Tibial nerve (tissue), 4 donors: Measurements from ENCODE around the gene CFL1. TPM values are rescaled to one million over a fixed set of nuclear protein-coding genes. Genes with fewer than 3 reads are reported as not detected.

ENCODE experiments used
- DNase-seq, 2 donors: peaks; one replicate each; pipeline ENCODE4 v3.0.0-alpha.2; 2019; ENCODE audit warnings: low spot score in 2 of 2
- H3K27ac ChIP-seq, 4 donors: fragments of 200-600 bp; sonication (generic) in 3 of 4; one replicate each; pipeline ENCODE4 v1.5.1; 2017 to 2019; ENCODE audit warnings: mild to moderate bottlenecking in 1 of 4
- H3K27me3 ChIP-seq, 2 donors: fragments of 200-600 bp; sonication (generic) in 1 of 2; one replicate each; pipeline versions ENCODE4 v1.5.1 to v1.6.0; 2017 to 2019
- H3K36me3 ChIP-seq, 3 donors: fragments of 200-600 bp; sonication (generic); one replicate each; pipeline ENCODE4 v1.5.1; 2018 to 2019
- H3K4me1 ChIP-seq, 4 donors: fragments of 200-600 bp; sonication (generic) in 3 of 4; one replicate each; pipeline ENCODE4 v1.5.1; 2017 to 2019
- H3K4me3 ChIP-seq, 4 donors: fragments of 200-600 bp; sonication (generic) in 3 of 4; one replicate each; pipeline ENCODE4 v1.5.1; 2017 to 2019; ENCODE audit warnings: mild to moderate bottlenecking in 1 of 4, moderate library complexity in 1 of 4
- H3K9me3 ChIP-seq, 4 donors: fragments of 200-600 bp; sonication (generic) in 3 of 4; one replicate each; pipeline ENCODE4 v1.5.1; 2017 to 2019
- CTCF ChIP-seq, 5 experiments: fragments of 200-600 bp in 3 of 5; fragments of 450-650 bp in 2 of 5; sonication (generic) in 3 of 5; IDR thresholded peaks; one replicate each; pipeline ENCODE4 v1.5.1; 2016 to 2019; ENCODE audit warnings: antibody characterized with exemption in 5 of 5, mild to moderate bottlenecking in 3 of 5, moderate library complexity in 2 of 5
- EP300 ChIP-seq, 2 donors: sonication (generic); formaldehyde crosslinking; IDR thresholded peaks; one replicate each; pipeline ENCODE4 v1.6.1; 2017; ENCODE audit warnings: antibody characterized with exemption in 2 of 2, mild to moderate bottlenecking in 1 of 2
- POLR2A ChIP-seq, 2 donors: fragments of 450-650 bp; IDR thresholded peaks; one replicate each; pipeline ENCODE4 v1.6.1; 2017; ENCODE audit warnings: antibody characterized with exemption in 2 of 2, mild to moderate bottlenecking in 2 of 2, moderate library complexity in 2 of 2
- WGBS, 2 donors: methylation state at CpG; one replicate each; pipeline ENCODE4 v1.1.5; 2018; 5-methylcytosine and 5-hydroxymethylcytosine counted together
- total RNA-seq, 4 donors: library from RNA; depleted of rRNA; stranded (reverse); fragments of >200 nt; gene quantifications; one replicate each; pipeline ENCODE4 v1.1.0, GENCODE V29; 2016

CFL1 gene
- total RNA-seq, 4 donors from 2014 or later: 461 to 881 (median 580) TPM

GRCh38 chr11:65886826-65887722 lies 29.1 kb upstream of the CFL1 start:
- Histone ChIP-seq H3K36me3 (peaks cover 0 to 49% (median 0%) of the 10 kb centered on the region in 3 donors), H3K4me3 (peak overlapping the region in 2 of 4 donors; percentile 67 to 93), H3K27me3 (no peaks in the 10 kb centered on the region), H3K9me3 (no peaks in the 10 kb centered on the region), H3K27ac (peak overlapping the region in 3 of 4 donors; percentile 92 to 99 (median 98)), H3K4me1 (peaks cover 0 to 55% (median 32%) of the 10 kb centered on the region in 4 donors)
- WGBS, 2 donors: 76 to 77% methylated on average over 14 of the region's 14 CpGs
- TF ChIP-seq POLR2A (IDR thresholded peaks at IDR 0.05): no peak
- no peak for TF ChIP-seq CTCF (IDR thresholded peaks at IDR 0.05)
- TF ChIP-seq EP300 (IDR thresholded peaks at IDR 0.05): no peak
- DNase-seq: no peak

GRCh38 chr11:65885808-65886536 lies 28.0 kb upstream of the CFL1 start:
- Histone ChIP-seq H3K4me3 (no peak overlapping the region), H3K36me3 (peaks cover 0 to 56% (median 0%) of the 10 kb centered on the region in 3 donors), H3K27me3 (no peaks in the 10 kb centered on the region), H3K27ac (no peak overlapping the region), H3K4me1 (peaks cover 0 to 44% (median 23%) of the 10 kb centered on the region in 4 donors), H3K9me3 (no peaks in the 10 kb centered on the region)
- TF ChIP-seq EP300 (IDR thresholded peaks at IDR 0.05) (no peak), POLR2A (IDR thresholded peaks at IDR 0.05) (no peak), CTCF (IDR thresholded peaks at IDR 0.05) (no peak)
- WGBS, 2 donors: 89 to 92% methylated on average over 11 to 12 of the region's 12 CpGs
- no peak for DNase-seq

DNA sequence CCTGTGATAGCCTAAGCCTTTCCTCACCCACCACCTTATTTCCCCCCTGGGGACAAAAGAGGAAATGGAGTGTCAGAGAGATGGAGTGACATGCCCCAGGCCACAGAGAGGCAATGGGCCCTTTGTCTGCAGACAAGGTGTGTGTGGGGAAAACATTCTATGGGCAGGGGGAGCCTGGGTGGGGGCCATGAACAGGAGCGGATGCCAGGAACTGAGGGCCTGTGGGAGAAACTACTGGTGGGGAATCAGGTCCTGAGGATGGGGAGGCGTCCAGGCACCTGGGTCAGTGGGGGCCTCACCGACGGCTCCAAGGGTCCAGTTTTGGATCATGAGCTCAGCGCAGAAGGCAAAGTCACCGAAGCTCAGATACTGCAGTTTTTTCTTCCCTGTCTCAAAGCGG lies 27.3 kb upstream of the CFL1 start:
- WGBS, 2 donors: 86 to 88% methylated on average over 7 of the region's 7 CpGs
- no peaks in the 10 kb centered on the region for H3K9me3 ChIP-seq
- H3K27me3 ChIP-seq: no peaks in the 10 kb centered on the region
- no peak for TF ChIP-seq EP300 (IDR thresholded peaks at IDR 0.05)
- TF ChIP-seq POLR2A (IDR thresholded peaks at IDR 0.05): no peak
- no peak for TF ChIP-seq CTCF (IDR thresholded peaks at IDR 0.05)
- peaks cover 0 to 42% (median 23%) of the 10 kb centered on the region in 4 donors for H3K4me1 ChIP-seq
- no peak overlapping the region for H3K4me3 ChIP-seq
- no peak for DNase-seq
- peaks cover 0 to 56% (median 0%) of the 10 kb centered on the region in 3 donors for H3K36me3 ChIP-seq
- H3K27ac ChIP-seq: peak overlapping the region in 2 of 4 donors; percentile 43 to 57

DNA sequence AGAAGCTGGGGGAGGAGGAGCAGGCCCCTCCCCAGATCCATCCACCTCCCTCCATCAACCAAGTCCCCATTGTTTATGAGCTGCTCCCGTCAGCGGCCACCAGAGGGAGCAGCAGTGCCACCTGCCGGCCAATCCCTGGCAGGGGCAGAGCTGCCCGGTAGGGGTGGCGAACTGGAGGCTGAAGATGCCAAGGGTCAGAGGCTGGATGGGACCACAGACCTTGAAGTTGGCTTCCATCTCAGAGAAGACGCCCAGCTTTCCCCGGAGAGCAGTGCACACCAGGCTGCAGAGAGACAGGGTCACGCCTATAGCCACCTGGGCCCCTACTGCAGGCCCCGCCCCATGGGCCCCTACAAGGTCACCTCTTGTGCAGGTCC lies 26.7 kb upstream of the CFL1 start:
- no peak overlapping the region for H3K4me3 ChIP-seq
- WGBS, 2 donors: 10 to 24% methylated on average over 6 to 7 of the region's 9 CpGs
- DNase-seq: peak; percentile 58 to 63
- H3K27ac ChIP-seq: peak overlapping the region in 3 of 4 donors; percentile 38 to 57 (median 43)
- H3K4me1 ChIP-seq: peaks cover 0 to 36% (median 17%) of the 10 kb centered on the region in 4 donors
- H3K27me3 ChIP-seq: no peaks in the 10 kb centered on the region
- peak; percentile 97 to 99 (median 99) for TF ChIP-seq CTCF (IDR thresholded peaks at IDR 0.05)
- TF ChIP-seq EP300 (IDR thresholded peaks at IDR 0.05): peak in 1 of 2 donors; percentile 76
- no peak for TF ChIP-seq POLR2A (IDR thresholded peaks at IDR 0.05)
- no peaks in the 10 kb centered on the region for H3K9me3 ChIP-seq
- H3K36me3 ChIP-seq: peaks cover 0 to 56% (median 0%) of the 10 kb centered on the region in 3 donors
